HepG2 (cell line): Measurements from ENCODE around the gene ZNF341. TPM values are rescaled to one million over a fixed set of nuclear protein-coding genes. Genes with fewer than 3 reads are reported as not detected.

Experiments used
- KLF13 ChIP-seq: sonication (generic); formaldehyde crosslinking; IDR thresholded peaks from 2 replicates; pipeline ENCODE4 v1.4.0; 2020; ENCODE audit warnings: mild to moderate bottlenecking, missing genetic modification reagents
- MAF1 ChIP-seq: sonication (generic); formaldehyde crosslinking; IDR thresholded peaks from 2 replicates; pipeline ENCODE4 v1.5.0; 2020; ENCODE audit warnings: missing genetic modification reagents, borderline replicate concordance
- ZHX2 ChIP-seq, 2 experiments: sonication (generic) in 1 of 2; formaldehyde crosslinking in 1 of 2; IDR thresholded peaks; 2 replicates each; pipeline versions ENCODE4 v1.6.1 to v1.9.0; 2014 to 2022; ENCODE audit warnings: antibody characterized with exemption in 1 of 2, borderline replicate concordance in 1 of 2, inconsistent platforms in 1 of 2, low read depth in 1 of 2, missing genetic modification reagents in 1 of 2
- ZNF530 ChIP-seq: sonication (generic); formaldehyde crosslinking; IDR thresholded peaks from 2 replicates; pipeline ENCODE4 v1.5.0; 2020; ENCODE audit warnings: low read depth, mild to moderate bottlenecking, missing genetic modification reagents
- ZNF607 ChIP-seq: sonication (generic); formaldehyde crosslinking; IDR thresholded peaks from 2 replicates; pipeline ENCODE4 v1.5.1; 2020; ENCODE audit warnings: missing genetic modification reagents, mild to moderate bottlenecking, borderline replicate concordance
- ZNF614 ChIP-seq: IDR thresholded peaks from 2 replicates; pipeline ENCODE4 v1.6.1; 2018; ENCODE audit warnings: missing biosample characterization, missing genetic modification reagents, inconsistent platforms, borderline replicate concordance
- ZNF800 ChIP-seq: sonication (generic); formaldehyde crosslinking; IDR thresholded peaks from 2 replicates; pipeline ENCODE4 v1.4.0; 2020; ENCODE audit warnings: missing genetic modification reagents
- ZNF891 ChIP-seq: sonication (generic); formaldehyde crosslinking; IDR thresholded peaks from 2 replicates; pipeline ENCODE4 v1.5.0; 2020; ENCODE audit warnings: mild to moderate bottlenecking, missing genetic modification reagents
- ZSCAN12 ChIP-seq: sonication (generic); formaldehyde crosslinking; IDR thresholded peaks from 2 replicates; pipeline ENCODE4 v1.9.0; 2021; ENCODE audit warnings: mild to moderate bottlenecking, missing genetic modification reagents
- ZSCAN9 ChIP-seq: IDR thresholded peaks from 2 replicates; pipeline ENCODE4 v1.6.1; 2016; ENCODE audit warnings: borderline replicate concordance
- polyA plus RNA-seq, 8 experiments: library from polyadenylated mRNA; depleted of rRNA in 3 of 8; stranded (reverse) in 7 of 8; unstranded in 1 of 8; fragments of >200 nt; fragmentation: Illumina TruSeq in 4 of 8; extraction: Trizol in 4 of 8; gene quantifications; 2 replicates each; pipeline versions ENCODE4 v1.2.1 to v1.2.3, GENCODE V29; 2011 to 2016; ENCODE audit warnings: low read depth in 4 of 8, missing spikeins in 1 of 8, mixed read lengths in 1 of 8; ENCODE audit not compliant: insufficient read depth in 1 of 8
- total RNA-seq, 5 experiments: library from RNA; depleted of rRNA; stranded (reverse); fragments of >200 nt; fragmentation: Illumina TruSeq; extraction: Trizol; gene quantifications; 2 replicates each; pipeline ENCODE4 v1.2.3, GENCODE V29; 2016; ENCODE audit warnings: low read depth in 1 of 5

The ZNF341 gene
- total and polyA plus RNA-seq, 2 of the 13 experiments (the other 11 are each of a cell fraction or from before 2014, with no cell fraction given) = 1.1 to 2.2 TPM

GRCh38 chr20:33777816-33778215 is 46.0 kb downstream of the ZNF341 start (continued):
- TF ChIP-seq ZHX2 (IDR thresholded peaks at IDR 0.05; ENCODE audit: low read depth) (no peak), ZHX2 (CRISPR knock-in tag; IDR thresholded peaks at IDR 0.05; ENCODE audit: borderline replicate concordance) (no peak), ZNF614 (CRISPR knock-in tag) (no peak), ZNF800 (CRISPR knock-in tag) (no peak), KLF13 (CRISPR knock-in tag) (no peak), ZNF891 (CRISPR knock-in tag) (no peak), ZNF607 (CRISPR knock-in tag) (no peak), MAF1 (no peak), ZSCAN9 (CRISPR knock-in tag) (no peak), ZNF530 (CRISPR knock-in tag) (no peak), ZSCAN12 (CRISPR knock-in tag) (no peak)
- TF ChIP-seq, all 625 proteins: peak for 0
